ENCODE results near the gene KRTAP5-5.

KRTAP5-5 gene

DNA sequence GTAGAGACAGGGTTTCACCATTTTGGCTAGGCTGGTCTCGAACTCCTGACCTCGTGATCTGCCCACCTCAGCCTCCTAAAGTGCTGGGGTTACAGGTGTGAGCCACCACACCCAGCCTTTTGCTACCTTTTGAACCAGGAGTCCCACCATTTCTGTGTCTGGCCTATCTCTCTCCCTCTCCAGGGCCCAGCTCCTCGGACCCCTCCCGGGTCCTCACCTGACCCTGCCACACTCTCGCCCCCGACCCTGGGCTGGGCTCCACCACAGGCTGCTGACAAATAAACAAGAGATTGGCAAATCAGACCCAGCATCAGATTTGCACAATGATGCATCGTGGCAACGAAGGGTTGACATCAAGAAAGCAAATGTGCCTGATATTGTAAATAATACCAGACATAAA lies 8.8 kb downstream of the KRTAP5-5 start:
- TF ChIP-seq, protein P1, sequence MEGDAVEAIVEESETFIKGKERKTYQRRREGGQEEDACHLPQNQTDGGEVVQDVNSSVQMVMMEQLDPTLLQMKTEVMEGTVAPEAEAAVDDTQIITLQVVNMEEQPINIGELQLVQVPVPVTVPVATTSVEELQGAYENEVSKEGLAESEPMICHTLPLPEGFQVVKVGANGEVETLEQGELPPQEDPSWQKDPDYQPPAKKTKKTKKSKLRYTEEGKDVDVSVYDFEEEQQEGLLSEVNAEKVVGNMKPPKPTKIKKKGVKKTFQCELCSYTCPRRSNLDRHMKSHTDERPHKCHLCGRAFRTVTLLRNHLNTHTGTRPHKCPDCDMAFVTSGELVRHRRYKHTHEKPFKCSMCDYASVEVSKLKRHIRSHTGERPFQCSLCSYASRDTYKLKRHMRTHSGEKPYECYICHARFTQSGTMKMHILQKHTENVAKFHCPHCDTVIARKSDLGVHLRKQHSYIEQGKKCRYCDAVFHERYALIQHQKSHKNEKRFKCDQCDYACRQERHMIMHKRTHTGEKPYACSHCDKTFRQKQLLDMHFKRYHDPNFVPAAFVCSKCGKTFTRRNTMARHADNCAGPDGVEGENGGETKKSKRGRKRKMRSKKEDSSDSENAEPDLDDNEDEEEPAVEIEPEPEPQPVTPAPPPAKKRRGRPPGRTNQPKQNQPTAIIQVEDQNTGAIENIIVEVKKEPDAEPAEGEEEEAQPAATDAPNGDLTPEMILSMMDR (IDR thresholded peaks at IDR 0.05; ENCODE audit: control extremely low read depth, extremely low read depth, low read depth, missing control alignments), result no peak
- POLR2A ChIA-PET, result no interaction called here
- DNase-seq (ENCODE audit: extremely low spot score), result no peak
- CTCF ChIA-PET, result interaction anchor here (0.8 to 8.4 kb wide), 6 partner anchors 9 to 363 kb away, joined by 3 to 62 read pairs (median 4); partner anchors contain the start of genes KRTAP5-2 and KRTAP5-5

DNA sequence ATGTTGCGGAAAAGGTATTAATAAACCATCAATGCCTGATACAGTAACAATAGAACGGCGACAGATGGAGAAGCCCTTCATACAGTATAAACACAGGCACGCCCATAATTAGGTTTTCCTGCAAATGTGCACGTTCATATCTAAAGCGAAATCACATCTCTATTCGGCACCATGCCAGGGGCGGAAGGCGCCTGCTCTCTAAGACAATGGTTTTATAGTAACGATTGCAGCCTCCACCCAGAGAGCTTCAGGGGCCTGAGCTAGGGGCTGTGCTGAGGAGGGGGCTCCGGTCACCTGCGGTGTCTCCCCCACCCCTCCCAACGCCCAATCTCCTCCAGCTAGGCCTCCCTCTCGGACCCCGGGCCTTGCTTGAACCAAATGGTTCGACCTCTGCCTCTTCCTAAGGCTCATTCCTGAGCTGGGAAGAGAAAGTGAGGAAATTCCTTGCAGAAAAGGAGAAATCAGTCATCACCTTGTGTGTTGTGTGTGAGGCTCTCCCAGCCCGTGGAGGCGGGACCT lies 9.6 kb downstream of the KRTAP5-5 start:
- ChIA-PET CTCF (interaction anchor here (0.5 to 8.4 kb wide), 14 partner anchors 8 to 397 kb away, joined by 3 to 62 read pairs (median 4); partner anchors contain the start of gene KRTAP5-2), POLR2A (no interaction called here)
- DNase-seq (ENCODE audit: extremely low spot score), result no peak
- TF ChIP-seq, protein P1 (IDR thresholded peaks at IDR 0.05; ENCODE audit: control extremely low read depth, extremely low read depth, low read depth, missing control alignments), result no peak

DNA sequence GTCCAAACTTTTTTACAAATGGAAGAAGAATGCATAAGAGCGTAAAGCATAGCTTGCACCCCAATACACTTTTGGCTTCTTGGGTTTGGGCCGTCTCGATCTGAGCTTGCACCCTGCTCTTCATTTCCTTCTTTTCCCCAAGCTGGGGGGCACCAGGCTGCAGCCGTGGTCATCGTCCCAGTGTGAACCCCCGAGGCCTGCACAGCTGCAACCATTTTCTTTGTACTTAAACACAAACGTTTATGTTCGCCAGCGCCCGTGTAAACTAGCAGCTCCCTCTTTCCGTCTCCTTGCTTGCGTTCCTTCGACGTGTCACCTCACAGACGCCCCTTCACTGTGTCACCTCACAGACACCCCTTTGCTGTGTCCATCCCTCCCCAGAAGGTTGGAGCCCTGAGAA lies 10.1 kb downstream of the KRTAP5-5 start:
- ChIA-PET CTCF (interaction anchor here (0.5 to 8.4 kb wide), 13 partner anchors 8 to 397 kb away, joined by 3 to 62 read pairs (median 4); partner anchors contain the start of gene KRTAP5-2), POLR2A (no interaction called here)
- TF ChIP-seq, protein P1 (IDR thresholded peaks at IDR 0.05; ENCODE audit: control extremely low read depth, extremely low read depth, low read depth, missing control alignments), result no peak
- DNase-seq (ENCODE audit: extremely low spot score), result no peak

DNA sequence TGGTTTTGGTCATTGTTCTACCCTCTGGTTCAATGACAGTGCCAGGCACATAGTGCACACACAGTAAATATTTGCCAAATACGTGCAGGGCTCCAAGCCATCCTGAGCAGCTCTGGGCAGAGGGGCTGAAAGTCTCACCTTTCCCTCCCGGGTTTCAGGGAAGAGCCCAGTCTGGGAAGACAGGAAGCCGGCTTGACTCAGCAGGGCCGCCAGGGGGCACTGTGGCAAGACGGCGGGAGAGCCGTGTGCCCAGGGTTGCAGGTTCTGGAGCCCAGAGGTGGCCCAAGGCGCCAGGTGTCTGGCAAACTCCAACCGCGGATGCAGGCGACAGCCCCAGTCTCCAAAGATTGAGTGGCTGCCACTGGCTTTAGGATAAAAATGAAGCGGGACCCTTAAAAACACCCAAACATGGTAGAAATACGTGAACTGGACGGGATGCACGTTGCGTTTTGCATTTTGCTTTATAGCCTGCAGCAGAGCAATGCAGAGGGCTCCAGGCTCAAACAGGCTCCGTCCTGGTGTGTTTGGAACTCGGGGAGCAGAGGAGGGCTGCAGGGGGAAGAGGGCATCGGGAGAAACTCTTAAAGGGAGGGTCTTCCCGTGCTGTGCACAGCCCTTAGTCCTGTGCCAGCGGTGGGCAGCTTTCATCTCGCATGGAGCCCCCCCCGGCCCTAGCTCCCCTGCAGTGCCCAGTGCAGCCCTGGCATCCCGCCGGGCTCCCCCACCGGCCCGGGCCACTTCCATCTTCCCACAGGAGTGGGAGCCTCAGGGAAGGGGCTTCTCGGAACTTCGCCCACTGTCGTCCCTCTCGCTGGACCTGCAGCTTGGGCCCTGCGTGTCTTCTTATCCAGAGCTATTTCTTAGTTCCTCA lies 10.7 kb downstream of the KRTAP5-5 start:
- TF ChIP-seq, protein P1 (IDR thresholded peaks at IDR 0.05; ENCODE audit: control extremely low read depth, extremely low read depth, low read depth, missing control alignments), result peak; percentile 68
- POLR2A ChIA-PET, result no interaction called here
- CTCF ChIA-PET, result interaction anchor here (0.8 to 8.4 kb wide), 12 partner anchors 8 to 396 kb away, joined by 3 to 62 read pairs (median 4); partner anchors contain the start of genes KRTAP5-5 and SYT8
- peak; percentile 67 for DNase-seq (ENCODE audit: extremely low spot score)

DNA sequence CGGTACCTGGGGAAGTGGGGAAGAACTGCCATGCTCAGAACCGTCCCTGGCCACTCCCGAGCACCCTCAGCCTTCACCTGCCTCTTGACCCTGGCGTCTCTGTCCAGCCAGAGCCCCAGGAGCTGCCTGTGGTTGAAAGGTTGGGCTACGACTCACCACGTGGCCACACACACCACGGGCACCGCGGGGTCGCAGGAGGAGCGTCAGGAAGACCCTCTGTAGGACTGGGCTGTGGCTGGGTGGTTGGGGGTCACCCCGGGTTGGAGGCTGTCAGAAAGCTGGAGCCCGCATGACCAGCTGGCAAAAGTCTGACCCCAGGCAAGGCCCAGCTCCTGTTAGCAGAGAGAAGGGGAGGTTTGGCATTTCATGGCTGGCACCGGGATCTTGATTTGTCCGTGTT lies 11.5 kb downstream of the KRTAP5-5 start:
- TF ChIP-seq, protein P1 (IDR thresholded peaks at IDR 0.05; ENCODE audit: control extremely low read depth, extremely low read depth, low read depth, missing control alignments), result no peak
- CTCF ChIA-PET, result interaction anchor here (0.8 to 8.4 kb wide), 5 partner anchors 10 to 193 kb away, joined by 3 to 62 read pairs (median 5); partner anchors contain the start of genes KRTAP5-5 and SYT8
- no peak for DNase-seq (ENCODE audit: extremely low spot score)
- POLR2A ChIA-PET, result no interaction called here

DNA sequence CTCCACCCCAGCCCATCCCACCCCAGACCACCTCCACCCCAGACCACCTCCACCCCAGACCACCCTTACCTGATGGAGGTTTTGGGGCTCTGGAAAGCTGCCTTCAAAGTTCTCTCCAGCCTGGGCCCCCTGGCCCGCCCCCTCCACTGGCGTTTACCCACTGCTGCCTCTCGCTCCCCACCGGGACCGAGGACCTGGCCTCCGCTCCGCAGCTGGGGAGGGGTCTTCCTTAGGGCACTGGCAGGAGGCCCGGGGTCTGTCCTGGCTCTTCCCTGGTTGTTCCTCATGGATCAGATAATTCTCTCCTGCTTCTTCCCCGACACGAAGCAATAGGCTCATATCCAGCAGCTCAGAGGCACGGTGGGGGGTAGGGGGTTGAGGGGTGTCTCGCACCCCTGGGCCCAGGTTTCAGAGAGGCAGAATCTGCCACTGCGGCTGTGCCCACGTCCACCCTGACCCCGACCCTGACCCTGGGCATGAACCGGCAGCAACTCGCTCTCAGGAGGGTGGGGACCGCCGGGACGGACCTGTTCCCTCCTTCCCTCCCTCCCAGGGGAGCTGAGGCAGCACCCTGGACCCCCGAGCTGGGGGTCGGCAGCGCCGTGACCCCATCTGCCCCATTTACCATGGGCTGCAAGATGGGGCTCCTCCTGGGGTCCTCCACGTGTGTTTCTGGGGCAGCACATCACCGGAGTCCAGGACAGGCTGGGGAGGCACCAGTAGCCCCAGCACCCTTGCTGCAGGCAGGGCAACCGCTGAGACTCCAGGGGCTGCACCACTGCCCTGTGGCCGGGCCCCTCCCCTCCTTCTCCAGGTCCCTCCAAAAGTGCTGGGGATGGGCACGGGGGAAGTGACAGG lies 12.9 kb downstream of the KRTAP5-5 start:
- TF ChIP-seq, protein P1 (IDR thresholded peaks at IDR 0.05; ENCODE audit: control extremely low read depth, extremely low read depth, low read depth, missing control alignments), result no peak
- no peak for DNase-seq (ENCODE audit: extremely low spot score)
- POLR2A ChIA-PET, result no interaction called here
- CTCF ChIA-PET, result interaction anchor here (1.2 to 8.4 kb wide), 2 partner anchors 9 to 359 kb away, joined by 3 to 62 read pairs; no protein-coding TSS in a partner anchor
